ENCODE results near the gene ARL10. TPM values are rescaled to one million over a fixed set of nuclear protein-coding genes. Genes with fewer than 3 reads are reported as not detected.
A peak's percentile ranks its signal among the peaks of the same experiment; 100 is the strongest.

Gene ARL10
- total RNA-seq, 1 experiment from 2014 or later: 2.5 TPM

DNA sequence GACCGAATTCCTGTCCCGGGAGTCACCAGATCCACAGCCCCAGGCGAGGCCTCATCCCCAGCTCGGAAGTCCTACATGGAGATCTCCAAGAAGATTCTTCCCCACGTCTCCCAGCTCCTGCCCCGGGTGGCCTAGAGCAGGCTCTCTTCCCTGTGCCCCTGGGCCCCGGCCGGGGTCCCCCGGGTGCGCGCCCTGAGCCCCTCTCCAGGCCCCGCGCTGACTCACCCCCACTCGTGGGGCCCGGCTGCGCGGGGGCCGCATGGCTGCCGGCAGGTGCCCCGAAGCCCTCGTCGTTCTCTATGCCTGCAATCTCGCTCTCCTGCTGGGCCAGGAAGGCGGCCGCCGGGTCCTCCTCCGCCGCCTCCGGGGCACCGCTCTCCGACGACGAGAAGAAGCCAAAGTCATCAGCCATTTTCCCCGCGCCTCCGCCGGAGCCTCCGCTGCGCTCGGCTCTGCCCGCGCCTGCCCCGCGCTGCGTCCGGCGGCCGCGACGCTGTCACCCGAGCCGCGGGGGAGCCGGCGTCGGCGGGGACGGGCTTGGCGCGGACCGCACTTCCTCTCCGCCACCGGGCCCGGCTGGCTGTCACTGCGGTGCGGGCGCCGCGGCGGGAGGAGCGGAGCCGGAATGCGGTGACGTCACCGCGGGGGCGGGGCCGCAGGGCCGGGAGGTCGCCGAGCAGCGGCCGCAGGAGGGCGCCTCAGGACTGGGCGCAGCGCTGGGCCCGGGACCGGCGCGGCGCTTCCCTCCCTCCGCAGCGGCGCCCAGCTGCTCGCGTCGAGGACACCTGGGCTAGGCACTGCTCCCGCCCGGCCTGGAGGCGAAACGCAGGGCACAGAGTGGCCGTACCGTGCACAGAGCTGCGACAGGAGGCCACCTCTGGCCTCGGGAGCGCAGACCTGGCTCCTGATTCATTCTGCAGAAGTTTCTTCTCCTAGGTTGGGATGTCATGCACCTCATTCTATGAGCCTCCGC lies 51.0 kb downstream of the ARL10 start, which contains the start of gene CLTB:
CLTB (minus strand) TSS at position 588 of the 973 bp plus-strand sequence; CDS start at position 412, 176 bp downstream.
- peak; percentile 90 for DNase-seq (ENCODE audit: low read depth in 1 of 2, low spot score in 2 of 2)
- peaks cover 24% of the 10 kb centered on the region for H3K4me1 ChIP-seq (replicated peaks)
- H3K27me3 ChIP-seq (replicated peaks): 0 out of 2 replicates have a peak, but pooled peaks cover 2% of the 10 kb centered on the region
- H3K9me3 ChIP-seq (replicated peaks): peaks cover 14% of the 10 kb centered on the region
- H3K27ac ChIP-seq: peak within 1 kb of the TSS; percentile 86
- H3K4me3 ChIP-seq: peak within 1 kb of the TSS; percentile 98
- H3K36me3 ChIP-seq: peaks cover 13% of the 10 kb centered on the region

DNA sequence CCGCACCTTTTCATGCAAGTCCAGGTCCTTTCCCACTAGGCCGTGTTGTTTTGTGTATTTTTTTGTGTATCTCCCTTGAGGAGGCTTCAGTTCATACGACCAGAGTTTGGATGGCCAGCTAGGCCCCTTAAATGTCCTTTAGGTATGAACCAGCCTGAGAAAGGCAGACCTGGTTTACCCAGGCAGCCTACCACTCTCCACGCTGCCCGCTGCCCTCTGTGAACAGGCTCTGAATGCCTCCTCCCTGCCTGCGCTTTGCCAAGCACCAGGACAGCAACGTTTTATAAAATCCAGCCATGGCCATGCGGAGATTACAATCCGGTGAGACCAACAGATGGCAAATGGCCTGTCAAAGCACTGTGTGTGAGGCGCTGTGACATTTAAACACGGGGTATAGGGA lies 51.7 kb downstream of the ARL10 start:
- peaks cover 15% of the 10 kb centered on the region for H3K9me3 ChIP-seq (replicated peaks)
- no peak for DNase-seq (ENCODE audit: low read depth in 1 of 2, low spot score in 2 of 2)
- H3K36me3 ChIP-seq: peaks cover 9% of the 10 kb centered on the region
- H3K4me1 ChIP-seq (replicated peaks): peaks cover 21% of the 10 kb centered on the region
- H3K27ac ChIP-seq: no peak overlapping the region
- H3K27me3 ChIP-seq (replicated peaks): 0 out of 2 replicates have a peak, but pooled peaks cover 2% of the 10 kb centered on the region
- peak overlapping the region; percentile 98 for H3K4me3 ChIP-seq

DNA sequence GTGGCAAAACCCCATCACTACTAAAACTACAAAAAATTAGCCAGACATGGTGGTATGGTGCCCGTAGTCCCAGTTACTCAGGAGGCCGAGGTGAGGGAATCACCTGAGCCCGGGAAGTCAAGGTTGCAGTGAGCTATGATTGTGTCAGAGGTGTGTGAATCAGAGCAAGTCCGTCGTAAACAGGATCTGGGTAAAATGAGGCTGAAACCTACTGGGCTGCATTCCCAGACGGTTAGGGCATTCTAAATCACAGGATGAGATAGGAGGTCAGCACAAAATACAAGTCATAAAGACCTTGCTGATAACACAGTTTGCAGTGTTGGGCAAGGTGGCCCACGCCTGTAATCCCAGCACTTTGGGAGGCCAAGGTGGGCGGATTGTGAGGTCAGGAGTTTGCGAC lies 53.0 kb downstream of the ARL10 start:
- Histone ChIP-seq H3K36me3 (peaks cover 9% of the 10 kb centered on the region), H3K4me3 (no peak overlapping the region), H3K27me3 (replicated peaks) (0 out of 2 replicates have a peak, but pooled peaks cover 5% of the 10 kb centered on the region), H3K27ac (no peak overlapping the region), H3K9me3 (replicated peaks) (peaks cover 15% of the 10 kb centered on the region), H3K4me1 (replicated peaks) (peaks cover 21% of the 10 kb centered on the region)
- no peak for DNase-seq (ENCODE audit: low read depth in 1 of 2, low spot score in 2 of 2)

DNA sequence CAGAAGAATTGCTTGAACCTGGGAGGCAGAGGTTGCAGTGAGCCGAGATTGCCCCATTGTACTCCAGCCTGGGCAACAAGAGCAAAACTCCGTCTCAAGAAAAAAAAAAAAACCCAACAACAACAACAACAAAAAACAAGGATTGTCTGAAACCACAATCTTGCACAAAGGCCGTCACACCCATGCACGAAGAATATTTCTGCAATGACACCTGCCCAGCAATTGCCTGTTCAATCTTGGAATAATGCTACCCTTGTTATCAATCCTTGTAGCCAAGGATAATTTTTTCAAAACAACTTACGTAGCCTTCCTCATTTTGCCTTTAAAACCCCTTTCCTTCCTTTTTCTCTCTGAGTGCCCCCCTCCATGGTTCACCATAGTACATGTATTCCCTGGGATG lies 54.8 kb downstream of the ARL10 start:
- no peak overlapping the region for H3K4me3 ChIP-seq
- DNase-seq (ENCODE audit: low read depth in 1 of 2, low spot score in 2 of 2): no peak
- peaks cover 15% of the 10 kb centered on the region for H3K9me3 ChIP-seq (replicated peaks)
- H3K27ac ChIP-seq: no peak overlapping the region
- H3K36me3 ChIP-seq: peaks cover 9% of the 10 kb centered on the region
- peaks cover 20% of the 10 kb centered on the region for H3K4me1 ChIP-seq (replicated peaks)
- 0 out of 2 replicates have a peak, but pooled peaks cover 5% of the 10 kb centered on the region for H3K27me3 ChIP-seq (replicated peaks)

DNA sequence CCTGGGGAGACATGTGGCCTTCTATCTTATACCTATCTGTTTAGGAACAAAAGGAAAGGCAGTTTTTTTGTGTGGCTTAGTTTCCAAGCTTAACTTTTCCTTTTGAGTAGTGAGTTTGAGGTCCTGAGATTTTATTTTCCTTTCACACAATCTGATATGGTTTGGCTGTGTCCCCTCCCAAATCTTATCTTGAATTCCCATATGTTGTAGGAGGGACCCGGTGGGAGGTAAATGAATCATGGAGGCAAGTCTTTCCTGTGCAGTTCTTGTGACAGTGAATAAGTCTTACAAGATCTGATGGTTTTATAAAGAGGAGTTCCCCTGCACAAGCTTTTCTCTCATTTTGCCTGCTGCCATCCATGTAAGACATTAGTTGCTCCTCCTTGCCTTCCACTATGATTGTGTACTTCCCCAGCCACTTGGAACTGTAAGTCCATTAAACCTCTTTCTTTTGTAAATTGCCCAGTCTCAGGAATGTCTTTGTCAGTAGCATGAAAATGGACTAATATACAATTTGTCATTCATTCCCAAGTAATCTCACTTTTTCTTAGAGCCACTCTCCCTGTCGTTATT lies 55.8 kb downstream of the ARL10 start:
- peaks cover 11% of the 10 kb centered on the region for H3K4me1 ChIP-seq (replicated peaks)
- peaks cover 6% of the 10 kb centered on the region for H3K36me3 ChIP-seq
- 0 out of 2 replicates have a peak, but pooled peaks cover 5% of the 10 kb centered on the region for H3K27me3 ChIP-seq (replicated peaks)
- DNase-seq (ENCODE audit: low read depth in 1 of 2, low spot score in 2 of 2): no peak
- no peak overlapping the region for H3K4me3 ChIP-seq
- no peak overlapping the region for H3K27ac ChIP-seq
- peaks cover 15% of the 10 kb centered on the region for H3K9me3 ChIP-seq (replicated peaks)

DNA sequence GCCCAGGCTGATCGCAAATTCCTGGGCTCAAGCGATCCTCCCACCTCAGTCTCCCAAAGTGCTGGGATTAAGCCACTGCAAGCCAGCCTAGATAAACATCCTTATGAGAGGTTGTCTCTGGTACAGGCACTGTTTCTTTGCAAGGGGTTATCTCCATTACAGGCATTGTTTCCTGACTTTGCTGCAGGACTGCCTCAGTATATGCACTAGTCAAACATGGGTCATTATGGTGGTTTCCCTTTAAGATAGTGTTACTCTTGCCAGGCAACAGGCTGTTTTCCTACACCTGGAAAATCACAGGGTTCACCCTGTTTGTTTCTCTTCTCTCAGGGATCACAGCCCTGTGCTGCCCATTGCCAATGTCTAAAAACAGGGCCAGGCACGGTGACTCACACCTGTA lies 58.9 kb downstream of the ARL10 start:
- no peaks in the 10 kb centered on the region for H3K36me3 ChIP-seq
- DNase-seq (ENCODE audit: low read depth in 1 of 2, low spot score in 2 of 2): no peak

DNA sequence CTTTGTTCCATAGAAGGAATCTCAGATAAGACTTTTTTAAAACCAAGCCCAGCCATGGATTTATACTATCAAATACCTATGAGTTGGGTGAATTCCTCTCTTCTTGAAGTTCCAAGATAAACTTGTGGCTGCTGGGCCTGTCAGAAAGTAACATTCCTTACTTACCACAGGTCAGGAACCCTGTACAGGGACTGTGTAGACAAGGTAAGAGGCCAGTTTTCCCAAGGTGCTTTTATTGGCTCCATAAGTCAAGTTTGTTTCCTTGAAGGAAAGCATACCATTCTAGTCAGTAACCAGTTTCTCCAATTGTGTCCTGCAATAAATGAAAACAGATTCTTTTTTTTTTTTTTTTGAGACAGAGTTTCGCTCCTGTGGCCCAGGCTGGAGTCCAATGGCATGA lies 59.9 kb downstream of the ARL10 start:
- peaks cover 12% of the 10 kb centered on the region for H3K9me3 ChIP-seq (replicated peaks)
- no peak for DNase-seq (ENCODE audit: low read depth in 1 of 2, low spot score in 2 of 2)
- H3K4me3 ChIP-seq: no peak overlapping the region
- no peaks in the 10 kb centered on the region for H3K36me3 ChIP-seq
- no peak overlapping the region for H3K27ac ChIP-seq
- H3K4me1 ChIP-seq (replicated peaks): peaks cover 4% of the 10 kb centered on the region
- H3K27me3 ChIP-seq (replicated peaks): 0 out of 2 replicates have a peak, but pooled peaks cover 5% of the 10 kb centered on the region

More for the DNA sequence above, 58.9 kb downstream of the ARL10 start:
- Histone ChIP-seq H3K27me3 (replicated peaks) (0 out of 2 replicates have a peak, but pooled peaks cover 5% of the 10 kb centered on the region), H3K4me1 (replicated peaks) (peaks cover 4% of the 10 kb centered on the region), H3K27ac (no peak overlapping the region), H3K9me3 (replicated peaks) (peaks cover 12% of the 10 kb centered on the region), H3K4me3 (no peak overlapping the region)

DNA sequence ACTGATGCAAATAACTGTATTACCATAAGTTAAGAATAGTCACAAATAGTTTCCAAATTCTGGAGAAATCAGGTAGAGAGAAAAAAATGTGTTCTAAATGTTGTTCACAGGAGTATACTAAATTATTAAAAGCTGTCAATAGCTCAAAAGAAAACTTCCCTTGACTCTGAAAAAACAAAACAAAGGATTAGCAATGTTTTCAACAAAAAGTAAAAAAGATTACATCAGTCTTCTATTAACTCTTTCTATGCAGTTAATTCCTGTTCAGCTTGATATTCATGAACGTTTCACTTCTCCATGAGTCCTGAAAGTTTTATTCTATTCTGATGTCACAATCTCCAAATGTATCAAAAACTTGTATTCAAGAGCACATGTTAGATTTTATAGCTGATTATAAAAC lies 60.5 kb downstream of the ARL10 start:
- no peak for DNase-seq (ENCODE audit: low read depth in 1 of 2, low spot score in 2 of 2)
- H3K27me3 ChIP-seq (replicated peaks): 0 out of 2 replicates have a peak, but pooled peaks cover 5% of the 10 kb centered on the region

DNA sequence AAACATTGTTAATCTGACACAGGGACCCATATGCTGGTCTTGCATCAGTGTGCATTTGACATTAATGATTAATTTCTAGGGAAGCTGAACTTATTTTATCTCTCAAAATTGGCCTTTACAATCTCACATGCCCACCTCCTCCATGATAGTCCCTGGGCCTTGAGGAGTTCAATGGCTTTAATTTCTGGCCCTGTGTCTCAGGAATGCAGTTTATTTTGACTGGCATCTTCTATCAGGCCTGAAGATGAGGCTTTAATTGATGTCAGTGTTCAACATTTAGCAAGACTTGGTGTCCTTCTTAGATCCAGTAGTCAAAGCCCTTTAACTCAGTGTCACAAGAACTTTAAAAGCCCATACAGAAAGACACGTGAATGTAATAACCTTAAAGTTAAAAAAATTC lies 61.6 kb downstream of the ARL10 start:
- Histone ChIP-seq H3K36me3 (no peaks in the 10 kb centered on the region), H3K27ac (no peak overlapping the region), H3K27me3 (replicated peaks) (0 out of 2 replicates have a peak, but pooled peaks cover 7% of the 10 kb centered on the region), H3K4me1 (replicated peaks) (peaks cover 4% of the 10 kb centered on the region), H3K9me3 (replicated peaks) (no peaks in the 10 kb centered on the region; the same call in 1 of the 2 replicates), H3K4me3 (no peak overlapping the region)
- no peak for DNase-seq (ENCODE audit: low read depth in 1 of 2, low spot score in 2 of 2)

More for the DNA sequence above, 60.5 kb downstream of the ARL10 start:
- H3K4me1 ChIP-seq (replicated peaks): peaks cover 4% of the 10 kb centered on the region
- no peak overlapping the region for H3K27ac ChIP-seq
- peaks cover 6% of the 10 kb centered on the region for H3K9me3 ChIP-seq (replicated peaks)
- H3K4me3 ChIP-seq: no peak overlapping the region
- H3K36me3 ChIP-seq: no peaks in the 10 kb centered on the region

DNA sequence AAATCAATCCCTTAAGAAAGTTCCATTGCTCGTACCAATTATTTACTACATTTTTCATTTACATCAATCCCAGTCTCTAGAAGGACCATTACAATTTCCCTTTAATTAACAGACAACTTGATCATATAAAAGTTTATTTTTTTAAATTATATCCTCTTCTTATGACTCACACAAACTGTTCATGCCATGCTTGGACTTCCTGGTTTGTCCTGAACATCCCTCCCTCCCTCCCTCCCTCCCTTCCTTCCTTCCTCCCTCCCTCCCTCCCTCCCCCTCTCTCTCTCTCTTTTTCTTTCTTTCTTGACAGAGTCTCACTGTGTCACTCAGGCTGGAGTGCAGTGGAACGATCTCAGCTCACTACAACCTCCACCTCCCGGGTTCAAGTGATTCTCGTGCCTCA lies 62.7 kb downstream of the ARL10 start:
- no peak for DNase-seq (ENCODE audit: low read depth in 1 of 2, low spot score in 2 of 2)

DNA sequence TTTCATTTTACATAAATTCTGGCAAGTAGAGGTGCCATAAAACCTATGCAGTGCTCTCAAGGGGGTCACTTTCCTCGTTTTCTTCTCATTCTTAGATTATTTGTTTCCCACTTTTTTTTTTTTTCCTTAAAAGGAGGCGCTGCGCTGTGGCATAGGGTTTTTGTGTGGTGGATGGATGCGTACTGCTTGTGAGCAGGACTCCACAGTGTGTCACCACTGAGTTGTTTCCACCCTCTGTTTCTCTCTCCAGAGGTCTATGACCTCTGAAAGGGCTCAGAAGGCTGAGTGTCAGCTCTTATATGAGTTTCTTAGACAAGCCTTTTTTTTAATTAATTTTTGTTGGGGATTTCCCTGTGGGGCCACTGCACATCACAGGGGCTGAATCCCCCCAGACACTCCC lies 64.7 kb downstream of the ARL10 start:
- Histone ChIP-seq H3K4me1 (replicated peaks) (peaks cover 4% of the 10 kb centered on the region), H3K27ac (no peak overlapping the region), H3K4me3 (no peak overlapping the region), H3K9me3 (replicated peaks) (no peaks in the 10 kb centered on the region), H3K27me3 (replicated peaks) (0 out of 2 replicates have a peak, but pooled peaks cover 8% of the 10 kb centered on the region), H3K36me3 (no peaks in the 10 kb centered on the region)
- DNase-seq (ENCODE audit: low read depth in 1 of 2, low spot score in 2 of 2): no peak

More for the DNA sequence above, 62.7 kb downstream of the ARL10 start:
- H3K9me3 ChIP-seq (replicated peaks): no peaks in the 10 kb centered on the region; the same call in 1 of the 2 replicates
- peaks cover 4% of the 10 kb centered on the region for H3K4me1 ChIP-seq (replicated peaks)
- H3K4me3 ChIP-seq: no peak overlapping the region
- H3K27me3 ChIP-seq (replicated peaks): 0 out of 2 replicates have a peak, but pooled peaks cover 10% of the 10 kb centered on the region
- H3K36me3 ChIP-seq: no peaks in the 10 kb centered on the region
- H3K27ac ChIP-seq: no peak overlapping the region

All from SJSA1 (cell line).